Femur (tissue), 1 donor: Measurements from ENCODE around the gene CYP4X1.
"Not testable (repeated sequence)": the region's sequence is repeated elsewhere in the genome, so short reads cannot be mapped to it uniquely, and the experiment has no call there.

Experiments used
- DNase-seq: peaks from one replicate; pipeline ENCODE4 v3.0.0-alpha.2; 2017

The CYP4X1 gene, protein sequence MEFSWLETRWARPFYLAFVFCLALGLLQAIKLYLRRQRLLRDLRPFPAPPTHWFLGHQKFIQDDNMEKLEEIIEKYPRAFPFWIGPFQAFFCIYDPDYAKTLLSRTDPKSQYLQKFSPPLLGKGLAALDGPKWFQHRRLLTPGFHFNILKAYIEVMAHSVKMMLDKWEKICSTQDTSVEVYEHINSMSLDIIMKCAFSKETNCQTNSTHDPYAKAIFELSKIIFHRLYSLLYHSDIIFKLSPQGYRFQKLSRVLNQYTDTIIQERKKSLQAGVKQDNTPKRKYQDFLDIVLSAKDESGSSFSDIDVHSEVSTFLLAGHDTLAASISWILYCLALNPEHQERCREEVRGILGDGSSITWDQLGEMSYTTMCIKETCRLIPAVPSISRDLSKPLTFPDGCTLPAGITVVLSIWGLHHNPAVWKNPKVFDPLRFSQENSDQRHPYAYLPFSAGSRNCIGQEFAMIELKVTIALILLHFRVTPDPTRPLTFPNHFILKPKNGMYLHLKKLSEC

DNA sequence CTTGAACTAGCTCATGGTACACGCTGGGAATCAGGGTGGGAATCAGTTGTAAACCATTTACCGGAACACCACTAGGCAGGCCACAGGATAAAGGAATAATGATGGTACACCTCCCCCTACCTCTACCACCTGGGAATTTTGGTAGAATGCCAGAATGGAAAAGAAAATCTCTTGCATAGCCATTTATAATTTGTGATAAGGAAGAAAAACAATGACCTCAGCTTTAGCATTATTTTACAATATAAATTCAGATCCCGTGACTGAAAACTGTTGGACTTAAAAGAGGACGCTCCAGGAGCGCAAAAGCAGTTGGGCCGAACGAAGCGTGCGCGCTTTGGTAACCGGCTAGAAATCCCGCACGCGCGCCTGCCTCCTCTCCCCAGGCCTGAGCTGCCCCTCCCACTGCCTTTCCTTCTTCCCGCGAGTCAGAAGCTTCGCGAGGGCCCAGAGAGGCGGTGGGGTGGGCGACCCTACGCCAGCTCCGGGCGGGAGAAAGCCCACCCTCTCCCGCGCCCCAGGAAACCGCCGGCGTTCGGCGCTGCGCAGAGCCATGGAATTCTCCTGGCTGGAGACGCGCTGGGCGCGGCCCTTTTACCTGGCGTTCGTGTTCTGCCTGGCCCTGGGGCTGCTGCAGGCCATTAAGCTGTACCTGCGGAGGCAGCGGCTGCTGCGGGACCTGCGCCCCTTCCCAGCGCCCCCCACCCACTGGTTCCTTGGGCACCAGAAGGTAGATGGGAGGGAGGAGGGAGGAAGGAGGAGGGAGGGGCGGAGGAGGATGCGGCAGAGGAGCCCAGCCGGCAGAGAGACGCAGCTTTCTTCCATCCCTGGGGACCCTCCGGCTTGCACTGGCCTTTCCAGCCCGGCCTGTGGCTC, at the start of gene CYP4X1:
CYP4X1 (plus strand) TSS at position 402 of the 873 bp plus-strand sequence; CDS start at position 551, 149 bp downstream.
- DNase-seq = peak; percentile 52

DNA sequence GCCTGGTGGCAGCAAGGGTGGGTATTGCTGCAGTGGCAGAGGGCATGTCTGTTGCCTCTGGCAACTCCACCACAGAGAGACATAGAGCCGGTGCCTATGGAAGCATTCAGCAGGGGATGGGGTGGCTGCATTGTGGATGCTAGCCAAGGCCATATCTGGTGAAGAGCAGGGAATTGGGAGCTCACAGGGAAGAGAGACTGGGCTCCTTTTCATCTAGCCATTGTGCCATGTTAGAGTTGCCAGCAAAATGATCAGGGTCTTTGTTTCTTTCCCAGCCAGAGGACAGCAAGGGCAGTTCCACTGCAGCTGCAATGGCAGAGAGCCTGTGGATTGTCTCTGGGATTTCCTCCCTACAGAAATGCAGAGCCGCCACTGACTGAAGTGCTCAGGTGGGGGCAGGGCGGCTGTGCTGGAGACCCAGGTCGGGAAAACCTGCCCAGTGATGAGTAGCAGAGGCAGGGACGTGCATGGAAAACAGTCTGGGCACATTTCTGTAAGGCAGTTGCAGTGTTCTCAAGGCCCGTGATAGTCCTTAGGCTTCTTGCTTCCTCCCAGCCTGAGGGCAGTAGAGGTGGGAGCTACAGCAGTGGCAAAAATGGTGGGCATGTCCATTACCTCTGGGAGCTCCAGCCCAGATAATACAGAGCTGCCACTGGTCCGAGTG, 40.2 kb upstream of the CYP4X1 start:
- no peak for DNase-seq

DNA sequence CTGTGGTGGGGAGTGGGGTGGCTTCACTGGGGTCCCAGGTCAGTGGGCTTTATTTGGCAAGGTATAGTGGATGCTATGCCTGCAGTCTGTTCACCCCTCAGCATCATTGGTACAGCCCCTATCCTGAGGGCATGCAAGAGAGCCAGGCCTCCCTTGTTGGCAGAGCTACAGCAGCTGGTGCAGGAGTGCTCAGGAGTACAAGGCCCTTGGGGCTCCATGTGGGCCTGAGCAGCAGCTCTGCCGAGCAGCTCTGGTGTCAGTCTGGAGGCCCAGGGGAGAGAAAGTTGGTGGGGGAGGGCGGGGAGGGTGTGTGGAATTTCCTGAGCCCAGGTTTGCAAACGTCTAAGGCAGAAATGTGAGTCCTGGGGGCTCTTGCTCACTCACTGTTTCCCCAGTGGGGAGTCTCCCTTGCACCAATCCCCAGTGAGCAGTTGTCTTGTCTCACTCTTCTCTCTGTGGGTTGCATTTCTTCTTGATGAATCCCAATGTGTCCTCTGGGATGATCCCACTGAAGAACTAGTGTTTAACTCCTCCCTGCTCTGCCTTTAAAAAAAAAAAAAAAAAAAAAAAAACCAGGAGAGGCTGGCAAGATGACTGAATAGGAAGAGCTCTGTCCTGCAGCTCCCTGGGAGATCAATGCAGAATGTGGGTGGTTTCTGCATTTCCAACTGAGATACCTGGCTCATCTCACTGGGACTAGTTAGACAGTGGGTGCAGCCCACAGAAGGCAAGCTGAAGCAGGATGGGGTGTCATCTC, 39.5 kb upstream of the CYP4X1 start:
- no peak for DNase-seq

DNA sequence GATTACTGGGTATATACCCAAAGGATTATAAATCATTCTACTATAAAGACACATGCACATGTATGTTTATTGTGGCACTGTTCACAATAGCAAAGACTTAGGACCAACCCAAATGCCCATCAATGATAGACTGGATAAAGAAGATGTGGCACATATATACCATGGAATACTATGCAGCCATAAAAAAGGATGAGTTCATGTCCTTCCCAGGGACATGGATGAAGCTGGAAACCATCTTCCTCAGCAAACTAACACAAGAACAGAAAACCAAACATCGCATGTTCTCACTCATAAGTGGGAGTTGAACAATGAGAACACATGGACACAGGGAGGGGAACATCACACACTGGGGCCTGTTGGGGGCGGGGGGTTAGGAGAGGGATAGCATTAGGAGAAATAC, 32.9 kb upstream of the CYP4X1 start:
- not testable (repeated sequence) for DNase-seq

- DNase-seq = no peak
Observed at GRCh38 chr1:46991083-46991923, 32.2 kb upstream of the CYP4X1 start.

DNA sequence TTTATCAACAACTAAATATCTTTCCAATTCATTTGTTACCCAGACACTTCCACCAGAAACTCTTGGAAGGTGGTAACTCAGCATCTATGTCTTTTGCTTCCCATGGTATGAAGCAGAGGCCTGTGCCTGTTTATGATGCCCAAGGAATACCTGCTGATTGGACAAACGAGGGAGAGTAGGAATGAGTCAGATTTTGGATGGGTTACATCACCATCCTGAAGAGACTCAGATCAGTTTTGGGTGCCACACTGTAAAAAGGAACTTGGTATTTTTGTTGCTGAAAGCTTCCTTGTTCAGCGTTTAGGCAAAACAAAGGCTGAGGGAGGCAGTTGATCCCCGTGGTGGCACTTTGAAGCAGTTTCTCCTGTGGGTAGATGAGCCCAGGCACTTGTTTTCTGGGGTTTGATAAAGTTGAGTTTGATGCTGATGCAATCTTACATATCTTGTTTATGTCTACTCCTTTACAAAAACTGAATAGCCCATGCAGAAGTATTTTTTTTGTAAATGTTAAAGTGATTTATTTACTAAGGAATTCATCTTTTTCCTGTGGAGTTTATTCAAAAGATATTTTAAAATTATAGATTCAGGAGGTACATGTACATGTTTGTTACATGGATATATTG, 26.7 kb upstream of the CYP4X1 start:
- DNase-seq = no peak

DNA sequence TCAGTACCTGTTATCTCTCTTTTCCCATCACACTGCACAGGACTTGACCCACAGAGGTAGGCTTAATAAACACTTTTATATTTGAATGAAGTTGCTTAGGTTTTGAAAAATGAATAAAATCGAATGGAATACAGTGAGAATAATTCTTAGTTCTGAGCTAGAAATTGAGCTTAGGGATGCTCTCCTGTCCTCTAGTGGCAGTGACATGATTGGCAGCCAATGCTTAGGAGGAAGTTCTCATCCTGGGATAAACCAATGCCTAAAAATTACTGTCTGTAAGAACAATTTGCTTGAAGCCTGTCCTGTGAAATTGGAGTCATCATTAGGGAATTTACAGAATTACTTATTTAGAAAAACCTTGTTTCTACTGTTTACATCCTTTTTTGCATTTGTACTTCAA, 21.3 kb upstream of the CYP4X1 start:
- no peak for DNase-seq

DNA sequence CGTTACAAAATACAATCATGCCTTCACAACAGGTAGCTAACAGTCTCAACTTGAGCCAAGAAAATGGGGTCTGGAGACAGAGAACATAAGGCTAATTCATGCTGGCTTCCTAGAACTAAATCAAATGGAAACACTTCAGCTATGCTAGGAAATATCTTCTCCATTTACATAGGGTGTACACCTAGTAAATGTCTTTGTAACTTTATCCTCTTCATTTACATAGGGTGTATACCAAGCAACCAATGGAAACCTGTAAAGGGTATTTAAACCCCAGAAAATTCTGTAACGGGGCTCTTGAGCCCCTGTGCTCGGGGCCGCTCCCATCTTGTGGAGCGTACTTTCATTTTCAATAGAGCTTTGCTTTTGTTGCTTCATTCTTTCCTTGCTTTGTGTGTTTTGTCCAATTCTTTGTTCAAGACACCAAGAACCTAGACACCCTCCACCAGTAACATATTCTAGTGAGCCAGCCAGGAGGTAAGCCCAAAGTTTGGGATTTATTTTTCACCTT, 19.5 kb upstream of the CYP4X1 start:
- no peak for DNase-seq

- not testable (repeated sequence) for DNase-seq
Observed at GRCh38 chr1:47006437-47006836, 17.0 kb upstream of the CYP4X1 start.

GRCh38 chr1:47013293-47013692, 10.2 kb upstream of the CYP4X1 start:
- no peak for DNase-seq

- DNase-seq = no peak
Observed at GRCh38 chr1:47021070-47021469, 2.4 kb upstream of the CYP4X1 start.

- no peak for DNase-seq
Observed at GRCh38 chr1:47024141-47024801, 802 bp downstream of the CYP4X1 start.

- no peak for DNase-seq
Observed at GRCh38 chr1:47030170-47030805, 6.8 kb downstream of the CYP4X1 start.

DNA sequence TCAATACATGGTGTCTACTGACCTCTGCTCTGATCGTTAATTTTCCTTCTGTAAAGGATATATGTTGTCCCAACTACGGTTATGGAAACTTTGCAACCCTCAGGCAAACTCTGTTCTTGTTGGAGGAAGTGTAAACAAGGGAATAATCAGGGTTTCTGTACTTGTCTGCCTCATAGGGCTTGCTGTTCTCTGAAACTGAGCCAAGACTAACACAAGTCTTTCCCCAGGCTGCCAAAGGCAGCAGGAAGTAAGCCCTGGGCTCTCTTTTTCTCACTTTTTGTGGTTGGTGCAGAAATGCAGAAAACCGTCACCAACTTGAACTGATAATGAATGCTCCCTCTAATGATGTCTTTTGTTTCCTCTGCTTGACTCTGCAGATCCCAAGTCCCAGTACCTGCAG, 7.6 kb downstream of the CYP4X1 start:
- no peak for DNase-seq

DNA sequence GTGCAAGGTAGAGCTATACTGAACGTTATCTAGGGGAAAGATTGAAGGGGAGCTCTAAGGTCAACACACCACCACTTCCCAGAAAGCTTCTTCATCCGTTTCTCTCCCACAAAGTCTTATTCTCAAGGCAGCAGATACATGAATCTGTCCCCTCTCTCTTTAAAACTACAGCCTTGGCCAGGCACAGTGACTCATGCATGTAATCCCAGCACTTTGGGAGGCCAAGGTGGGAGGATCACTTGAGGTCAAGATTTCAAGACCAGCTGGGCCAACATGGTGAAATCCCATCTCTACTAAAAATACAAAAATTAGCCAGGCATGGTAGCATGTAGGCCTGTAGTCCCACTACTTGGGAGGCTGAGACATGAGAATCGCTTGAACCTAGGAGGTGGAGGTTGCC, 8.1 kb downstream of the CYP4X1 start:
- DNase-seq = no peak

- no peak for DNase-seq
Observed at GRCh38 chr1:47036764-47037163, 13.3 kb downstream of the CYP4X1 start.

GRCh38 chr1:47059376-47059775, 35.9 kb downstream of the CYP4X1 start:
- DNase-seq = no peak

- no peak for DNase-seq
Observed at GRCh38 chr1:47067097-47067594, 43.7 kb downstream of the CYP4X1 start, which contains the start of gene CYP4Z1. CYP4Z1 (plus strand) TSS chr1:47067231; CDS start chr1:47067491, 260 bp downstream.

DNA sequence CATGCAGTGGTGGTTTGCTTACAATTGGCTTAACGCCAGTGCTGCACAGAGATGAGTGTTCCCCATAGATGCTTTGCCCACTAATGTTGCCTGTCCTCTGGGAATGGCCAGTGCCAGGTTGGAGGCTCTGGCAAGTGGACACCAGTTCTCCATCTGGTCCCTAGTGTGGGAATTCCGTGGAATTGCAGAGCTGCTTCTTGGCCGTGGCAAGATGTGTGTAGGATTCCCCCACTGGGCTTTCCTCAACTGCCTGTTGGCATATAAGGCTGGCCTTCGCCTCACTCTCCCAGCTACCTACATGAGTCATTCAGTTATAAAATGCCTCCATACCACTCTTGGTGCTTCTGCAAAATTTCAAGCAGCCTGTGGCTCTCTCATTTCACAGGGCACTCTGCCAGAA, 45.6 kb downstream of the CYP4X1 start:
- DNase-seq = not testable (repeated sequence)
